Kasumi-1 (cell line): Measurements from ENCODE around the gene KPNA4.
"Not testable (repeated sequence)": the region's sequence is repeated elsewhere in the genome, so short reads cannot be mapped to it uniquely, and the experiment has no call there.

ENCODE experiments used
- DNase-seq, 2 experiments: peaks; one replicate each; lab custom pipeline; 2025; lab: John Stamatoyannopoulos, UW

The KPNA4 gene

GRCh38 chr3:160573955-160574525 is 8.7 kb upstream of the KPNA4 start:
- not testable (repeated sequence) for DNase-seq

GRCh38 chr3:160569894-160570652 is 4.7 kb upstream of the KPNA4 start:
- no peak for DNase-seq

- no peak for DNase-seq
These were observed 3.6 kb upstream of the KPNA4 start for GRCh38 chr3:160568989-160569388.

GRCh38 chr3:160567774-160568173 is 2.4 kb upstream of the KPNA4 start:
- no peak for DNase-seq

GRCh38 chr3:160566499-160566898 is 1.1 kb upstream of the KPNA4 start:
- peak in 1 of 2 experiments; percentile 34 for DNase-seq

GRCh38 chr3:160564949-160565441 is 376 bp downstream of the KPNA4 start:
- peak; percentile 38 to 44 for DNase-seq

GRCh38 chr3:160564258-160564911 is 986 bp downstream of the KPNA4 start:
- peak in 1 of 2 experiments; percentile 33 for DNase-seq

- no peak for DNase-seq
These were observed 2.4 kb downstream of the KPNA4 start for GRCh38 chr3:160562952-160563351.

- DNase-seq, result no peak
These were observed 7.8 kb downstream of the KPNA4 start for GRCh38 chr3:160557571-160557970.

- DNase-seq, result no peak
These were observed 9.2 kb downstream of the KPNA4 start for GRCh38 chr3:160556141-160556540.

- DNase-seq, result no peak
These were observed 10.4 kb downstream of the KPNA4 start for GRCh38 chr3:160554980-160555379.

GRCh38 chr3:160553827-160554226 is 11.5 kb downstream of the KPNA4 start:
- DNase-seq, result no peak

GRCh38 chr3:160546727-160547126 is 18.6 kb downstream of the KPNA4 start:
- DNase-seq, result no peak

GRCh38 chr3:160545504-160545871 is 19.9 kb downstream of the KPNA4 start:
- DNase-seq, result no peak

GRCh38 chr3:160544844-160545503 is 20.4 kb downstream of the KPNA4 start:
- DNase-seq, result no peak

- no peak for DNase-seq
These were observed 24.8 kb downstream of the KPNA4 start for GRCh38 chr3:160540551-160540950.

GRCh38 chr3:160538895-160539294 is 26.5 kb downstream of the KPNA4 start:
- no peak for DNase-seq

- no peak for DNase-seq
These were observed 27.6 kb downstream of the KPNA4 start for GRCh38 chr3:160537729-160538128.

GRCh38 chr3:160532371-160532770 is 33.0 kb downstream of the KPNA4 start:
- no peak for DNase-seq

- no peak for DNase-seq
These were observed 34.1 kb downstream of the KPNA4 start for GRCh38 chr3:160531311-160531710.

- DNase-seq, result not testable (repeated sequence)
These were observed 49.0 kb downstream of the KPNA4 start for GRCh38 chr3:160516391-160516790.

GRCh38 chr3:160501325-160501724 is 64.0 kb downstream of the KPNA4 start:
- no peak for DNase-seq

- no peak for DNase-seq
These were observed 67.2 kb downstream of the KPNA4 start for GRCh38 chr3:160498202-160498601.
